Trophoblast cell (in vitro differentiated cells and primary cell): ENCODE measurements around the gene USP49.
"Not testable (repeated sequence)": the region's sequence is repeated elsewhere in the genome, so short reads cannot be mapped to it uniquely, and the experiment has no call there.

Source experiments
- DNase-seq, 2 donors: peaks; one replicate each; pipeline ENCODE4 v3.0.0-alpha.2; 2016
- H2AFZ ChIP-seq: 2 replicates; pipeline ENCODE4 v1.6.1; 2013; ENCODE audit warnings: low read length, moderate library complexity, mild to moderate bottlenecking; ENCODE audit not compliant: insufficient read depth, poor library complexity
- H2AK5ac ChIP-seq: 2 replicates; pipeline ENCODE4 v1.6.1; 2013; ENCODE audit warnings: mild to moderate bottlenecking, low read length
- H2BK120ac ChIP-seq: 2 replicates; pipeline ENCODE4 v1.6.1; 2013; ENCODE audit warnings: low read length, mild to moderate bottlenecking, moderate library complexity; ENCODE audit not compliant: insufficient read depth, poor library complexity
- H2BK12ac ChIP-seq: 2 replicates; pipeline ENCODE4 v1.6.1; 2013; ENCODE audit warnings: mild to moderate bottlenecking, low read length, moderate library complexity
- H2BK5ac ChIP-seq: 2 replicates; pipeline ENCODE4 v1.6.1; 2013; ENCODE audit warnings: low read length, low read depth, moderate library complexity, mild to moderate bottlenecking; ENCODE audit not compliant: poor library complexity
- H3K14ac ChIP-seq: 2 replicates; pipeline ENCODE4 v1.6.1; 2013; ENCODE audit warnings: mild to moderate bottlenecking, low read length
- H3K18ac ChIP-seq: 2 replicates; pipeline ENCODE4 v1.6.1; 2013; ENCODE audit warnings: mild to moderate bottlenecking, low read length
- H3K23ac ChIP-seq: 2 replicates; pipeline ENCODE4 v1.6.1; 2013; ENCODE audit warnings: low read length
- H3K27ac ChIP-seq: 2 replicates; pipeline ENCODE4 v1.5.1; 2013; ENCODE audit warnings: low read depth, mild to moderate bottlenecking, inconsistent platforms, low read length, moderate library complexity
- H3K27me3 ChIP-seq: 2 replicates; pipeline ENCODE4 v1.6.1; 2013; ENCODE audit warnings: inconsistent platforms, mild to moderate bottlenecking, low read length, moderate library complexity; ENCODE audit not compliant: insufficient read depth
- H3K36me3 ChIP-seq, 2 experiments: 1 replicate in 1 of 2; 2 replicates in 1 of 2; pipeline ENCODE4 v1.6.1; 2013; ENCODE audit warnings: low read length in 2 of 2, mild to moderate bottlenecking in 2 of 2, moderate library complexity in 1 of 2; ENCODE audit not compliant: insufficient read depth in 2 of 2, control insufficient read depth in 1 of 2
- H3K4ac ChIP-seq: 2 replicates; pipeline ENCODE4 v1.6.1; 2013; ENCODE audit warnings: low read depth, mild to moderate bottlenecking, low read length, moderate library complexity
- H3K4me1 ChIP-seq, 2 experiments: 1 replicate in 1 of 2; 2 replicates in 1 of 2; pipeline ENCODE4 v1.6.1; 2013; ENCODE audit warnings: low read length in 2 of 2, mild to moderate bottlenecking in 2 of 2, moderate library complexity in 1 of 2; ENCODE audit not compliant: insufficient read depth in 2 of 2, control insufficient read depth in 1 of 2
- H3K4me2 ChIP-seq: 2 replicates; pipeline ENCODE4 v1.6.1; 2013; ENCODE audit warnings: inconsistent platforms, mild to moderate bottlenecking, low read length, moderate library complexity
- H3K4me3 ChIP-seq: 2 replicates; pipeline ENCODE4 v1.5.1; 2013; ENCODE audit warnings: mild to moderate bottlenecking, low read depth, low read length, inconsistent platforms
- H3K79me1 ChIP-seq: one replicate; pipeline ENCODE4 v1.6.1; 2013; ENCODE audit warnings: low read length
- H3K79me2 ChIP-seq: 2 replicates; pipeline ENCODE4 v1.6.1; 2013; ENCODE audit warnings: low read length, mild to moderate bottlenecking; ENCODE audit not compliant: control insufficient read depth, insufficient read depth, poor library complexity
- H3K9ac ChIP-seq: 2 replicates; pipeline ENCODE4 v1.6.1; 2013; ENCODE audit warnings: mild to moderate bottlenecking, low read length
- H3K9me3 ChIP-seq: 2 replicates; pipeline ENCODE4 v1.6.1; 2013; ENCODE audit warnings: low read depth, mild to moderate bottlenecking, control low read depth, inconsistent platforms, low read length; ENCODE audit not compliant: insufficient read depth
- H4K12ac ChIP-seq: 2 replicates; pipeline ENCODE4 v1.6.1; 2013; ENCODE audit warnings: low read depth, mild to moderate bottlenecking, low read length, moderate library complexity
- H4K8ac ChIP-seq: 2 replicates; pipeline ENCODE4 v1.6.1; 2013; ENCODE audit warnings: low read depth, mild to moderate bottlenecking, low read length, moderate library complexity
- H4K91ac ChIP-seq: one replicate; pipeline ENCODE4 v1.6.1; 2013; ENCODE audit warnings: low read depth, mild to moderate bottlenecking, low read length, moderate library complexity
- WGBS: extraction: QIAGEN DNeasy Blood & Tissue Kit; methylation state at CpG from one replicate; pipeline ENCODE4 v1.1.7; 2013; ENCODE audit warnings: missing lambda C conversion rate; ENCODE audit not compliant: insufficient read length, insufficient coverage; ENCODE audit errors: extremely low coverage; 5-methylcytosine and 5-hydroxymethylcytosine counted together

USP49 gene

GRCh38 chr6:41769376-41769775 lies 125.8 kb downstream of the USP49 start:
- no peak overlapping the region for H2BK5ac ChIP-seq
- peak overlapping the region; percentile 4 for H3K18ac ChIP-seq
- H3K27me3 ChIP-seq, result no peaks in the 10 kb centered on the region
- H3K79me2 ChIP-seq, result peaks cover 4% of the 10 kb centered on the region
- peak overlapping the region; percentile 87 for H3K27ac ChIP-seq
- peak overlapping the region; percentile 84 for H4K91ac ChIP-seq
- H3K4me2 ChIP-seq, result no peak overlapping the region
- H3K14ac ChIP-seq, result no peak overlapping the region
- H3K36me3 ChIP-seq, result peaks cover 22 to 27% of the 10 kb centered on the region in 2 experiments
- peak overlapping the region; percentile 5 for H2AK5ac ChIP-seq
- no peaks in the 10 kb centered on the region for H3K9me3 ChIP-seq
- peak overlapping the region; percentile 46 for H2BK120ac ChIP-seq
- H3K79me1 ChIP-seq, result peaks cover 22% of the 10 kb centered on the region
- no peak overlapping the region for H4K12ac ChIP-seq
- H3K4me1 ChIP-seq, result peaks cover 25 to 30% of the 10 kb centered on the region in 2 experiments
- H3K9ac ChIP-seq, result no peak overlapping the region
- H3K4me3 ChIP-seq, result no peak overlapping the region
- H3K4ac ChIP-seq, result no peak overlapping the region
- H2BK12ac ChIP-seq, result peak overlapping the region; percentile 64
- WGBS, result no CpG with 5 or more reads among the region's 8 CpGs
- H4K8ac ChIP-seq, result no peak overlapping the region
- H3K23ac ChIP-seq, result no peak overlapping the region
- H2AFZ ChIP-seq, result no peak overlapping the region
- DNase-seq, result no peak

- peak overlapping the region; percentile 62 for H3K14ac ChIP-seq
- H3K4ac ChIP-seq, result peak overlapping the region; percentile 66
- H3K79me2 ChIP-seq, result peaks cover 4% of the 10 kb centered on the region
- H3K79me1 ChIP-seq, result peaks cover 22% of the 10 kb centered on the region
- peak overlapping the region; percentile 87 for H2BK5ac ChIP-seq
- H3K27me3 ChIP-seq, result no peaks in the 10 kb centered on the region
- H3K4me1 ChIP-seq, result peaks cover 25 to 30% of the 10 kb centered on the region in 2 experiments
- H2BK120ac ChIP-seq, result peak overlapping the region; percentile 85
- H2BK12ac ChIP-seq, result peak overlapping the region; percentile 82
- peak overlapping the region; percentile 77 for H2AK5ac ChIP-seq
- H4K12ac ChIP-seq, result peak overlapping the region; percentile 23
- peak overlapping the region; percentile 59 for H4K8ac ChIP-seq
- H2AFZ ChIP-seq, result no peak overlapping the region
- no peak overlapping the region for H3K4me3 ChIP-seq
- peak overlapping the region; percentile 27 for H3K4me2 ChIP-seq
- DNase-seq, result no peak
- H3K18ac ChIP-seq, result peak overlapping the region; percentile 61
- H4K91ac ChIP-seq, result peak overlapping the region; percentile 84
- WGBS, result no CpG with 5 or more reads among the region's 10 CpGs
- peak overlapping the region; percentile 87 for H3K27ac ChIP-seq
- H3K9ac ChIP-seq, result no peak overlapping the region
- no peaks in the 10 kb centered on the region for H3K9me3 ChIP-seq
- H3K23ac ChIP-seq, result no peak overlapping the region
- peaks cover 22 to 26% of the 10 kb centered on the region in 2 experiments for H3K36me3 ChIP-seq
These were observed 126.4 kb downstream of the USP49 start for GRCh38 chr6:41768545-41769308.

DNA sequence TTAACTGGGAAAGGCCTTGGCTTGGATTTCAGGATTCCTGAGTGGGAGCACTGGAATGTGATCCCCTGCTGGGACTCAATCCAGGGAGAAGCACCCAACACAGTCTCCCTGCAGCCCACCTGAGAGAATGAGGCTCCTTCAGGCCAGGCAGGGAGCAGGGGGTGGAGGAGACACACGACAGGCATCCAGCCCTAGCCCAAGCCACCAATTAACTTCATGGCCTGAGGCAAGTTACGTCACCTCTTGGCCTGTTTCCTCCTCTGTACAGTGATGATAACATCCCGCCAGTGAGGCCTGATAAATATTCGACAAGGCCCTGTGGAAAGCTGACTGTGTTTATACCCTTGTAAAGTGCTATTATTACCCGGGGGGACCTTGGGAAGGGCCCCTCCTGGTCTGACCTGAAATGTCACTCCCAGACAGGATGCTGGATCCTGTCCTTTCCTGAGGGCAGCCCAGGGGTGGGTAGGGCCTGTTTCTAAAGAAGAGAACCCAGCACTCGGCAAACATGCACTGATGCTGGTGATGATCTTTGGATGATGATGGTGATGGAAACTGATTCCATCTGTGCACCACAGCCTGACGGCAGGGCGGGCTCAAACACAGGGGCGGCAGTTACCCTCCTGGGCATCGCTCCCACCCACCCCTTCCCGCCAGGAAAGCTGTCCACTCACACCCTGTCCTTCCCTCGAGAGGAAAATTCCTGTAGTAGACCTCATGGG lies 127.9 kb downstream of the USP49 start:
- Histone ChIP-seq H3K23ac (no peak overlapping the region), H3K9me3 (no peaks in the 10 kb centered on the region), H4K8ac (peak overlapping the region; percentile 55), H3K36me3 (peaks cover 17 to 18% of the 10 kb centered on the region in 2 experiments), H3K4ac (peak overlapping the region; percentile 28), H3K4me2 (peak overlapping the region; percentile 38), H3K14ac (peak overlapping the region; percentile 71), H3K4me1 (peaks cover 25 to 30% of the 10 kb centered on the region in 2 experiments), H2BK120ac (peak overlapping the region; percentile 79), H2BK12ac (peak overlapping the region; percentile 42), H4K12ac (no peak overlapping the region), H2BK5ac (peak overlapping the region; percentile 81), H4K91ac (peak overlapping the region; percentile 92), H3K79me2 (peaks cover 4% of the 10 kb centered on the region), H2AK5ac (peak overlapping the region; percentile 65), H3K27ac (peak overlapping the region; percentile 83), H3K9ac (no peak overlapping the region), H3K79me1 (peaks cover 22% of the 10 kb centered on the region), H3K27me3 (no peaks in the 10 kb centered on the region), H3K4me3 (no peak overlapping the region), H2AFZ (no peak overlapping the region), H3K18ac (peak overlapping the region; percentile 69)
- WGBS, result no CpG with 5 or more reads among the region's 12 CpGs
- DNase-seq, result peak; percentile 97 to 99

DNA sequence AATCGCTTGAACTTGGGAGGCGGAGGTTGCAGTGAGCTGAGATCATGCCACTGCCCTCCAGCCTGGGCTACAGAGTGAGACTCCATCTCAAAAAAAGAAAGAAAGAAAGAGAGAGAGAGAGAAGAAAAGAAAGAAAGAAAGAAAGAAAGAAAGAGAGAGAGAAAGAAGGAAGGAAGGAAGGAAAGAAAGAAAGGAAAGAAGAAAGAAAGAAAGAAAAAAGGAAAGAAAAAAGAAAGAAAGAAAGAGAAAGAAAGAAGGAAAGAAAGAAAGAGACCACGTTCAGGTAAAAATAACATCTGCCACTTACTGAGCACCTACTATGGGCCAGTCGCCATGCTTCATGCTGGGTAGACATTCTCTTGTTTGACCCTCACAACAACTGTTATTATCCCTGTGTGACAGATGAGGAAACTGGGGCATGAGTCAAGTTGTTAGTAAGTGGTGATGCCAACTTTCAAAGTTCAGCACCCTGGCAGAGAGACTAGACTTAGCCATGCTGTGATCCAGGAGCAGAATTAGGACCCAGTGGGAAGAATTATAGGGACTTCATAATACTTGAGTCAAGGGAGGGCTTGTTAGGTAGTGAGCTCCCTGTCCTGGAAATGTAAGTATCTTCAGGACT lies 129.0 kb downstream of the USP49 start:
- DNase-seq, H3K4me3 ChIP-seq, H2BK5ac ChIP-seq, H3K9me3 ChIP-seq, H3K23ac ChIP-seq, H3K36me3 ChIP-seq, H3K4ac ChIP-seq, H2AFZ ChIP-seq, H3K9ac ChIP-seq, H3K18ac ChIP-seq, H3K79me2 ChIP-seq, H3K4me2 ChIP-seq, H3K14ac ChIP-seq, H2AK5ac ChIP-seq, H4K8ac ChIP-seq, H3K27me3 ChIP-seq, H4K12ac ChIP-seq, H2BK120ac ChIP-seq: not testable (repeated sequence)
- Histone ChIP-seq H3K27ac (peak overlapping the region; percentile 55), H2BK12ac (peak overlapping the region; percentile 6), H3K79me1 (peaks cover 22% of the 10 kb centered on the region), H4K91ac (peak overlapping the region; percentile 76), H3K4me1 (peaks cover 25 to 30% of the 10 kb centered on the region in 2 experiments)
- no CpG with 5 or more reads among the region's 4 CpGs for WGBS
